SH-SY5Y (cell line): ENCODE data around the gene KCNK4.

Experiments used
- GATA2 ChIP-seq: IDR thresholded peaks from 2 replicates; pipeline ENCODE4 v1.6.1; 2011; ENCODE audit warnings: mild to moderate bottlenecking, low read depth, low read length
- GATA3 ChIP-seq: IDR thresholded peaks from 2 replicates; pipeline ENCODE4 v1.6.1; 2011; ENCODE audit warnings: low read depth, mild to moderate bottlenecking, low read length, moderate library complexity

- TF ChIP-seq GATA3, result no peak
- no peak for TF ChIP-seq GATA2
These were observed 32.1 kb upstream of the KCNK4 start for GRCh38 chr11:64258946-64259532.
